ENCODE data around the gene PCSK5.

DNA sequence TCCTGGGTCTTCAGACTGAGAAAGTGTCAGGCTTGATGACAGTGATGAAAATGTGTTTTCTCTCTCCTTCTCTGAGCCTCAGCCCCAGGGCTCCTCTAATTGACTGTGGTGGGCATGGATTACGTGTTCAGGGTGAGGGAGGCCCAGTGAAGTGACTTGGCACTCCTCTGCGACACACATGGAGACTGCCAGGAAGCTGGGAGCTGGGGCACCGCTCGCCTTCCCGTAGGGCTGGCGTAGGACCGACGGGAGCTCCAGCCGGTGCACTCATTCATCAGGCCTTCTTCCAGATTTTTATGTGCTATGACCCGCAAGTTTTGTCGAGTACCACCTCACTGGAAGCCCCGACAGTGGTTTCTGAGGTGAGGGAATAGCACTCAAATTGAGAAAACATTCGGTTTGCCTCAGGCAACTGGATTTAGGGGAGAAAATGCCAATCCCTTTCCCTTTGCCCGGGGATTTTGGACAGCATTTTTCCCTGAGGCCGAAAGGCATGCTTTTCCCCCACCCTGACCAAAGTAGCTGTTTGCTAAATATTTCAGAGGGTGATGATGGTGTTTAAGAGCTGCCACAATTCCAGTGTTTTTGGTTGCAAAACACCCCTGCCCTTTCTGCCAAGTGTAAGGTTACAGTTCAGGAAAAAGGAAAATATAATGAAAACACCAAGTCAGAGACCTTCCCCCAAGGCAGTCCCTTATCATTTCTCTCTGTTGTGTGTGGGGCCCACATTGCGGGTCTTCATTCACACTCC is 83.7 kb downstream of the PCSK5 start:
- TF ChIP-seq EZH2 (IDR thresholded peaks at IDR 0.05; ENCODE audit: low read length): no peak
- TF ChIP-seq, protein P1, sequence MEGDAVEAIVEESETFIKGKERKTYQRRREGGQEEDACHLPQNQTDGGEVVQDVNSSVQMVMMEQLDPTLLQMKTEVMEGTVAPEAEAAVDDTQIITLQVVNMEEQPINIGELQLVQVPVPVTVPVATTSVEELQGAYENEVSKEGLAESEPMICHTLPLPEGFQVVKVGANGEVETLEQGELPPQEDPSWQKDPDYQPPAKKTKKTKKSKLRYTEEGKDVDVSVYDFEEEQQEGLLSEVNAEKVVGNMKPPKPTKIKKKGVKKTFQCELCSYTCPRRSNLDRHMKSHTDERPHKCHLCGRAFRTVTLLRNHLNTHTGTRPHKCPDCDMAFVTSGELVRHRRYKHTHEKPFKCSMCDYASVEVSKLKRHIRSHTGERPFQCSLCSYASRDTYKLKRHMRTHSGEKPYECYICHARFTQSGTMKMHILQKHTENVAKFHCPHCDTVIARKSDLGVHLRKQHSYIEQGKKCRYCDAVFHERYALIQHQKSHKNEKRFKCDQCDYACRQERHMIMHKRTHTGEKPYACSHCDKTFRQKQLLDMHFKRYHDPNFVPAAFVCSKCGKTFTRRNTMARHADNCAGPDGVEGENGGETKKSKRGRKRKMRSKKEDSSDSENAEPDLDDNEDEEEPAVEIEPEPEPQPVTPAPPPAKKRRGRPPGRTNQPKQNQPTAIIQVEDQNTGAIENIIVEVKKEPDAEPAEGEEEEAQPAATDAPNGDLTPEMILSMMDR (optimal IDR thresholded peaks at IDR 0.05 in 1 of 3, IDR thresholded peaks at IDR 0.05 in 1 of 3, conservative IDR thresholded peaks at IDR 0.05 in 1 of 3; ENCODE audit: extremely low read depth in 1 of 3, insufficient read depth in 2 of 3, low read length in 3 of 3): no peak
